PC-9 (cell line): ENCODE measurements around the gene PPP2R2B. TPM values are rescaled to one million over a fixed set of nuclear protein-coding genes. Genes with fewer than 3 reads are reported as not detected.

ENCODE experiments used
- BruUV-seq: library from RNA; stranded (reverse); fragments of 400-500 nt; replicated peaks from 2 replicates; lab custom pipeline; 2021; lab: Mats Ljungman, UMichigan
- CTCF ChIA-PET: fragments of 300-600 bp; sonication (Branson Sonifier 250); formaldehyde crosslinking; loops from one replicate; lab custom pipeline; 2022; ENCODE audit warnings: antibody characterized with exemption; lab: Charles Lee
- POLR2A ChIA-PET: fragments of 300-600 bp; sonication (Branson Sonifier 250); formaldehyde crosslinking; loops from one replicate; lab custom pipeline; 2022; ENCODE audit warnings: antibody characterized with exemption; ENCODE audit not compliant: unreplicated experiment; lab: Charles Lee
- DNase-seq, 2 experiments: peaks; one replicate each; pipeline versions ENCODE4 v3.0.0 to v3.0.0-alpha.2; 2015 to 2022; ENCODE audit warnings: mixed read lengths in 1 of 2
- H2AFZ ChIP-seq: fragments of 200-600 bp; sonication (generic); 2 replicates; pipeline ENCODE4 v1.8.1; 2017; ENCODE audit warnings: antibody characterized with exemption
- H3F3A ChIP-seq: fragments of 200-600 bp; sonication (generic); 2 replicates; pipeline ENCODE4 v1.8.1; 2017; ENCODE audit warnings: antibody characterized with exemption, mild to moderate bottlenecking, low read depth; ENCODE audit not compliant: insufficient read depth
- H3K27ac ChIP-seq: fragments of 200-600 bp; sonication (generic); 2 replicates; pipeline ENCODE4 v1.6.1; 2016; ENCODE audit warnings: mixed run types
- H3K27me3 ChIP-seq: fragments of 200-600 bp; sonication (generic); 2 replicates; pipeline ENCODE4 v1.6.1; 2016; ENCODE audit warnings: low read depth, mixed run types; ENCODE audit not compliant: insufficient read depth
- H3K36me3 ChIP-seq: fragments of 200-600 bp; sonication (generic); 2 replicates; pipeline ENCODE4 v1.6.1; 2016; ENCODE audit warnings: low read depth, mixed run types
- H3K4me1 ChIP-seq: fragments of 200-600 bp; sonication (generic); replicated peaks from 2 replicates; pipeline ENCODE4 v1.6.1; 2016; ENCODE audit warnings: mixed run types; ENCODE audit not compliant: insufficient read depth
- H3K4me2 ChIP-seq: fragments of 200-600 bp; sonication (generic); 2 replicates; pipeline ENCODE4 v1.6.1; 2017; ENCODE audit warnings: mixed run types
- H3K4me3 ChIP-seq: fragments of 200-600 bp; sonication (generic); 2 replicates; pipeline ENCODE4 v1.6.1; 2016; ENCODE audit warnings: mixed run types
- H3K79me2 ChIP-seq: fragments of 200-600 bp; sonication (generic); 2 replicates; pipeline ENCODE4 v1.6.1; 2017; ENCODE audit warnings: low read depth, mixed run types
- H3K9me2 ChIP-seq: fragments of 200-600 bp; sonication (generic); 2 replicates; pipeline ENCODE4 v1.8.1; 2017; ENCODE audit warnings: mild to moderate bottlenecking; ENCODE audit not compliant: insufficient read depth
- H3K9me3 ChIP-seq: fragments of 200-600 bp; sonication (generic); 2 replicates; pipeline ENCODE4 v1.8.1; 2016; ENCODE audit warnings: low read depth; ENCODE audit not compliant: insufficient read depth
- H4K20me1 ChIP-seq: fragments of 200-600 bp; sonication (generic); 2 replicates; pipeline ENCODE4 v1.8.1; 2017; ENCODE audit not compliant: insufficient read depth
- EZH2 ChIP-seq: fragments of 200-600 bp; sonication (generic); IDR thresholded peaks from 2 replicates; pipeline ENCODE4 v1.8.0; 2017; ENCODE audit warnings: antibody characterized with exemption, low read depth
- intact Hi-C: fragments of 100-400 bp; cut with micrococcal nuclease; formaldehyde crosslinking; loops from one replicate; pipeline ENCODE4 v1.10.0; 2022; ENCODE audit not compliant: unreplicated experiment
- total RNA-seq: library from RNA; stranded (reverse); gene quantifications from 2 replicates; pipeline ENCODE4 v1.2.3, GENCODE V29; 2021
- TF ChIP-seq, protein P1 (sequence below): fragments of 200-600 bp; sonication (generic); conservative IDR thresholded peaks from 2 replicates; pipeline ENCODE4 v1.6.1; 2017; ENCODE audit warnings: mixed run types, antibody characterized with exemption, mild to moderate bottlenecking, moderate library complexity

Gene PPP2R2B
- total RNA-seq, 1 experiment from 2014 or later: not detected

DNA sequence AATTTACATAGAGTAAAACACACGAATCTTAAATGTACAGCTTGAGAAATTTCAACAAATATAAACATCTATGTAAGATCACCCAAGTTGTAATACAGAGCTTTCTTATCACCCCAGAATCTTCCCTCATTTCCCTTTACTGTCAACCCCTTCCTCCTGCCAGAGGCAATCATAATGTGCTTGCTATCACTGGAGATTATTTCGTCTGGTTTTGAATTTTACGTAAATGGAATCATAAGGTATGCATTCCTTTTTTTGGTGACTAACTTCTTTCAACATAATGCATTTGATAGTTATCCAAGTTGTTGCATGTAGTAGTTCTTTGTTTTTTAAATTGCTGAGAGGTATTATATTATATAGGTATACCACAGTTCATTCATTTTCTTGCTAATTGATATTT is 325.1 kb downstream of the PPP2R2B start:
- H2AFZ ChIP-seq: no peak overlapping the region
- no peak for DNase-seq
- CTCF ChIA-PET: no interaction called here
- no TSS peak for BruUV-seq
- H3K27ac ChIP-seq: no peak overlapping the region
- TF ChIP-seq, protein P1, sequence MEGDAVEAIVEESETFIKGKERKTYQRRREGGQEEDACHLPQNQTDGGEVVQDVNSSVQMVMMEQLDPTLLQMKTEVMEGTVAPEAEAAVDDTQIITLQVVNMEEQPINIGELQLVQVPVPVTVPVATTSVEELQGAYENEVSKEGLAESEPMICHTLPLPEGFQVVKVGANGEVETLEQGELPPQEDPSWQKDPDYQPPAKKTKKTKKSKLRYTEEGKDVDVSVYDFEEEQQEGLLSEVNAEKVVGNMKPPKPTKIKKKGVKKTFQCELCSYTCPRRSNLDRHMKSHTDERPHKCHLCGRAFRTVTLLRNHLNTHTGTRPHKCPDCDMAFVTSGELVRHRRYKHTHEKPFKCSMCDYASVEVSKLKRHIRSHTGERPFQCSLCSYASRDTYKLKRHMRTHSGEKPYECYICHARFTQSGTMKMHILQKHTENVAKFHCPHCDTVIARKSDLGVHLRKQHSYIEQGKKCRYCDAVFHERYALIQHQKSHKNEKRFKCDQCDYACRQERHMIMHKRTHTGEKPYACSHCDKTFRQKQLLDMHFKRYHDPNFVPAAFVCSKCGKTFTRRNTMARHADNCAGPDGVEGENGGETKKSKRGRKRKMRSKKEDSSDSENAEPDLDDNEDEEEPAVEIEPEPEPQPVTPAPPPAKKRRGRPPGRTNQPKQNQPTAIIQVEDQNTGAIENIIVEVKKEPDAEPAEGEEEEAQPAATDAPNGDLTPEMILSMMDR: no peak
- TF ChIP-seq EZH2: no peak
- no peak overlapping the region for H3K4me3 ChIP-seq
- no peaks in the 10 kb centered on the region for H3K9me3 ChIP-seq
- POLR2A ChIA-PET: no interaction called here
- intact Hi-C loops: no loop called here
- no peaks in the 10 kb centered on the region for H3K36me3 ChIP-seq
- H3K4me1 ChIP-seq: no peaks in the 10 kb centered on the region
- H3F3A ChIP-seq: no peaks in the 10 kb centered on the region
- H3K4me2 ChIP-seq: no peak overlapping the region
- no peaks in the 10 kb centered on the region for H3K9me2 ChIP-seq
- no peaks in the 10 kb centered on the region for H3K79me2 ChIP-seq
- H4K20me1 ChIP-seq: no peaks in the 10 kb centered on the region
- H3K27me3 ChIP-seq: peaks cover 15% of the 10 kb centered on the region

DNA sequence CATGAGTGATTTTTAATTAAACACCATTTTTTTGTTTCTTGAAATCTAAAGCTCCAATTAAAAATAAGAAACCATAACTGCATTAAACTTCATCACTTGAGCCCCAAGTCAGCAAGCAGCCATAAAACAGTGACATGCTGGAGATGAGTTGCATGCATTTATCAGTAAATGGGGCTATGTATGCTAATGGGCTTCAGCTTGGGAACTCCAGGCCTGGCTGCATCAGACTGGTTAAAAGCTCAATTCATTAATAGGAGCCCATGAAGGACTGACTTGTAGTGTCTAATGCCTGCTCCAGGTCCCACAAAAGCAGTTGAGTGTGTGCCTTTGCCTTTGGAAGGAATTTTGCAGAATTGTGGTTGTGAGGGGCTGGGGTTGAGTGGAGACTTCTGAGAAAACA is 328.9 kb downstream of the PPP2R2B start:
- POLR2A ChIA-PET: no interaction called here
- BruUV-seq: no TSS peak
- no peak overlapping the region for H3K4me3 ChIP-seq
- TF ChIP-seq, protein P1: no peak
- TF ChIP-seq EZH2: no peak
- H3K4me2 ChIP-seq: no peak overlapping the region
- H3K36me3 ChIP-seq: no peaks in the 10 kb centered on the region
- intact Hi-C loops: no loop called here
- H3K4me1 ChIP-seq: no peaks in the 10 kb centered on the region
- peaks cover 17% of the 10 kb centered on the region for H3K27me3 ChIP-seq
- no peak for DNase-seq
- no peak overlapping the region for H3K27ac ChIP-seq
- no peaks in the 10 kb centered on the region for H3K9me3 ChIP-seq
- no peak overlapping the region for H2AFZ ChIP-seq
- no peaks in the 10 kb centered on the region for H3K9me2 ChIP-seq
- H3F3A ChIP-seq: no peaks in the 10 kb centered on the region
- H3K79me2 ChIP-seq: no peaks in the 10 kb centered on the region
- no peaks in the 10 kb centered on the region for H4K20me1 ChIP-seq
- CTCF ChIA-PET: no interaction called here

DNA sequence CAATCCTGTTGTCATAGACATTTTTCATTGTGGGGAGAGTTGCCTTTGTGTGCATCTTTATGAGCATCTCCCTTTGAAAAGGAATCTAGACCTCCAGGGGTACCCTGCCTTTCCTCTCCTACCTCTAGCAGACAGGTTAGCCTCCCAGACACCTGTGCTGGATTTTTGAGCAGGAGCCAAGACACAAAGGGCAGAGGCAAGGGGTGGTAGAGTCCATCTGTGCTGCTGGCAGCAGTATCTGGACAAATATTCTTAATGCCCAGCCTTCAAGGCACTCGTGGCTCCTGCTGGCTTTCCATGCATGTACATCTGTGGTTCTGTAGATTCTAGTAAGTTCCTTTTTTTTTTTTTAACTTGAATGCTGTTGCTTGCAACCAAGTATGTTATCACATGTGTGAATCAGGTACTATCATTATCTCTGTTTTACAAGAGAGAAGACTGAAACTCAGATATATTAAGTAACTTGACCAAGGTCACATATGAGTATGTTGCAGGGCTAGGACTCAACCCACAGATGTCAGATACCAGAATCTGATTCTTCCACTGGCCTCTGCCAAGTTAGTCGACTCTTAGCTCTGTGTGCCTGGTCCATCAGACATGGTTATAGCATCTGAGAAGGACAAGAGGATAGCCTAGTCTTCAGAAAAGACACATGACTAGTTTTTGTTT is 329.6 kb downstream of the PPP2R2B start:
- DNase-seq: no peak
- TF ChIP-seq, protein P1: no peak
- TF ChIP-seq EZH2: no peak
- H3F3A ChIP-seq: no peaks in the 10 kb centered on the region
- H3K79me2 ChIP-seq: no peaks in the 10 kb centered on the region
- POLR2A ChIA-PET: no interaction called here
- CTCF ChIA-PET: no interaction called here
- no peak overlapping the region for H2AFZ ChIP-seq
- BruUV-seq: no TSS peak
- H3K4me1 ChIP-seq: no peaks in the 10 kb centered on the region
- intact Hi-C loops: no loop called here
- H4K20me1 ChIP-seq: no peaks in the 10 kb centered on the region
- H3K27ac ChIP-seq: no peak overlapping the region
- H3K9me2 ChIP-seq: no peaks in the 10 kb centered on the region
- H3K4me3 ChIP-seq: no peak overlapping the region
- H3K27me3 ChIP-seq: peaks cover 17% of the 10 kb centered on the region
- no peaks in the 10 kb centered on the region for H3K36me3 ChIP-seq
- H3K4me2 ChIP-seq: no peak overlapping the region
- H3K9me3 ChIP-seq: no peaks in the 10 kb centered on the region
